CD4-positive, alpha-beta T cell (primary cell): ENCODE data around the gene ACTL10. TPM values are rescaled to one million over a fixed set of nuclear protein-coding genes. Genes with fewer than 3 reads are reported as not detected.

ENCODE experiments used
- ATAC-seq: fragments of 200-7000 bp; cut with Tn5 transposase; one replicate; pipeline ENCODE4 v1.10.0; 2022; ENCODE audit warnings: mild to moderate bottlenecking; ENCODE audit not compliant: poor library complexity
- CTCF ChIA-PET: fragments of 350-600 bp; sonication (Branson Sonifier 250); formaldehyde crosslinking; loops from one replicate; lab custom pipeline; 2021; ENCODE audit warnings: antibody characterized with exemption, inconsistent platforms; lab: Charles Lee
- POLR2A ChIA-PET: fragments of 350-600 bp; sonication (Branson Sonifier 250); formaldehyde crosslinking; loops from one replicate; lab custom pipeline; 2021; ENCODE audit warnings: antibody characterized with exemption, inconsistent platforms; lab: Charles Lee
- DNase-seq, 14 experiments: peaks; one replicate each; pipeline ENCODE4 v3.0.0-alpha.2; 2013 to 2020; ENCODE audit warnings: mixed read lengths in 2 of 14
- H3K27ac ChIP-seq, 2 donors: one replicate each; pipeline versions ENCODE4 v1.5.1 to v1.7.0; 2013; ENCODE audit warnings: low read length in 2 of 2, low read depth in 1 of 2, mild to moderate bottlenecking in 1 of 2
- H3K27me3 ChIP-seq, 2 experiments: 1 replicate in 1 of 2; 2 replicates in 1 of 2; pipeline versions ENCODE4 v1.6.1 to v1.7.0; 2013; ENCODE audit warnings: low read length in 2 of 2, control low read depth in 1 of 2, mild to moderate bottlenecking in 1 of 2, moderate library complexity in 1 of 2; ENCODE audit not compliant: insufficient read depth in 2 of 2, control insufficient read depth in 1 of 2
- H3K36me3 ChIP-seq: one replicate; pipeline ENCODE4 v1.6.1; 2013; ENCODE audit warnings: low read length, control low read depth; ENCODE audit not compliant: insufficient read depth
- H3K4me1 ChIP-seq: one replicate; pipeline ENCODE4 v1.6.1; 2013; ENCODE audit warnings: low read length, control low read depth; ENCODE audit not compliant: insufficient read depth
- H3K4me3 ChIP-seq: one replicate; pipeline ENCODE4 v1.5.1; 2013; ENCODE audit warnings: mild to moderate bottlenecking, low read length, moderate library complexity
- H3K9me3 ChIP-seq, 2 experiments: 1 replicate in 1 of 2; 2 replicates in 1 of 2; pipeline versions ENCODE4 v1.6.1 to v1.7.0; 2013; ENCODE audit warnings: low read length in 2 of 2, mild to moderate bottlenecking in 2 of 2, control low read depth in 1 of 2, moderate library complexity in 1 of 2; ENCODE audit not compliant: control insufficient read depth in 1 of 2, insufficient read depth in 1 of 2
- H3K27ac Mint-ChIP-seq: one replicate; pipeline ENCODE4 v1.8.0; 2020; ENCODE audit warnings: mixed read lengths
- H3K27me3 Mint-ChIP-seq: one replicate; pipeline ENCODE4 v1.8.0; 2021; ENCODE audit warnings: mixed read lengths
- H3K36me3 Mint-ChIP-seq: one replicate; pipeline ENCODE4 v1.8.0; 2021; ENCODE audit warnings: low read depth, mixed read lengths
- H3K4me1 Mint-ChIP-seq: one replicate; pipeline ENCODE4 v1.8.0; 2021; ENCODE audit warnings: low read depth, mixed read lengths
- H3K4me3 Mint-ChIP-seq: one replicate; pipeline ENCODE4 v1.8.0; 2020; ENCODE audit warnings: mild to moderate bottlenecking, mixed read lengths
- H3K9me3 Mint-ChIP-seq: one replicate; pipeline ENCODE4 v1.8.0; 2020; ENCODE audit warnings: mixed read lengths
- CTCF ChIP-seq: fragments of 200-600 bp; IDR thresholded peaks from one replicate; pipeline ENCODE4 v1.8.0; 2022; ENCODE audit warnings: antibody characterized with exemption, mild to moderate bottlenecking
- intact Hi-C, 2 experiments: fragments of 100-400 bp; cut with DNase I in 1 of 2; cut with micrococcal nuclease in 1 of 2; formaldehyde crosslinking; loops; one replicate each; pipeline versions ENCODE4 v1.15.1 to v1.9.0; 2023 to 2025; cut with DNase I, micrococcal nuclease
- total RNA-seq, 174 experiments: library from RNA in 2 of 174; stranded (reverse) in 2 of 174; gene quantifications; one replicate each; pipeline ENCODE4 v1.2.3 and lab custom pipeline; 2021 to 2026

Gene ACTL10
- total RNA-seq, 2 experiments from 2014 or later: 0.28 to 0.55 TPM

- CTCF ChIA-PET: interaction anchor here (0.6 to 1.1 kb wide), 2 partner anchors 18 kb away, joined by 4 read pairs; no protein-coding TSS in a partner anchor
- Histone ChIP-seq H3K27ac (no peak overlapping the region), H3K27me3 (no peaks in the 10 kb centered on the region), H3K4me1 (peaks cover 9% of the 10 kb centered on the region), H3K4me3 (no peak overlapping the region), H3K9me3 (no peaks in the 10 kb centered on the region), H3K36me3 (peaks cover 6% of the 10 kb centered on the region)
- H3K4me3 Mint-ChIP-seq: no peak overlapping the region
- no peaks in the 10 kb centered on the region for H3K27me3 Mint-ChIP-seq
- ATAC-seq: no peak
- POLR2A ChIA-PET: no interaction called here
- no peak for DNase-seq
- H3K36me3 Mint-ChIP-seq: peaks cover 6% of the 10 kb centered on the region
- TF ChIP-seq CTCF: no peak
- intact Hi-C loops: no loop called here
- H3K4me1 Mint-ChIP-seq: peaks cover 4% of the 10 kb centered on the region
- no peaks in the 10 kb centered on the region for H3K9me3 Mint-ChIP-seq
- H3K27ac Mint-ChIP-seq: no peak overlapping the region
Observed at GRCh38 chr20:33650111-33650752, 16.5 kb upstream of the ACTL10 start.

GRCh38 chr20:33650753-33651561 lies 15.8 kb upstream of the ACTL10 start:
- intact Hi-C loops: no loop called here
- Histone ChIP-seq H3K27me3 (no peaks in the 10 kb centered on the region), H3K4me1 (peaks cover 9% of the 10 kb centered on the region), H3K36me3 (no peaks in the 10 kb centered on the region), H3K4me3 (no peak overlapping the region), H3K27ac (no peak overlapping the region), H3K9me3 (no peaks in the 10 kb centered on the region)
- Mint-ChIP-seq H3K27me3 (no peaks in the 10 kb centered on the region), H3K27ac (no peak overlapping the region), H3K36me3 (no peaks in the 10 kb centered on the region), H3K9me3 (no peaks in the 10 kb centered on the region), H3K4me1 (peaks cover 4% of the 10 kb centered on the region), H3K4me3 (no peak overlapping the region)
- ATAC-seq (no peak), DNase-seq (no peak)
- CTCF ChIA-PET: interaction anchor here (0.6 to 1.1 kb wide), 2 partner anchors 17 to 19 kb away, joined by 4 read pairs; no protein-coding TSS in a partner anchor
- no peak for TF ChIP-seq CTCF
- POLR2A ChIA-PET: interaction anchor here (1.5 kb wide), 1 partner anchor 13 kb away, joined by 4 read pairs; no protein-coding TSS in a partner anchor

GRCh38 chr20:33651562-33652048 lies 15.1 kb upstream of the ACTL10 start:
- no peak for TF ChIP-seq CTCF
- POLR2A ChIA-PET: interaction anchor here (1.5 kb wide), 1 partner anchor 12 kb away, joined by 4 read pairs; no protein-coding TSS in a partner anchor

More at GRCh38 chr20:33651562-33652048, 15.1 kb upstream of the ACTL10 start:
- no peaks in the 10 kb centered on the region for H3K9me3 Mint-ChIP-seq
- no peak overlapping the region for H3K4me3 ChIP-seq
- CTCF ChIA-PET: interaction anchor here (2.8 kb wide), 1 partner anchor 16 kb away, joined by 12 read pairs; the partner anchor contains the start of gene ACTL10
- H3K4me3 Mint-ChIP-seq: no peak overlapping the region
- peaks cover 4% of the 10 kb centered on the region for H3K4me1 Mint-ChIP-seq
- H3K36me3 ChIP-seq: no peaks in the 10 kb centered on the region
- no peak for ATAC-seq
- intact Hi-C loops: no loop called here
- no peak overlapping the region for H3K27ac Mint-ChIP-seq
- H3K27me3 Mint-ChIP-seq: no peaks in the 10 kb centered on the region
- H3K27ac ChIP-seq: no peak overlapping the region
- H3K9me3 ChIP-seq: no peaks in the 10 kb centered on the region
- DNase-seq: no peak
- peaks cover 9% of the 10 kb centered on the region for H3K4me1 ChIP-seq
- H3K27me3 ChIP-seq: no peaks in the 10 kb centered on the region
- H3K36me3 Mint-ChIP-seq: no peaks in the 10 kb centered on the region
